HFFc6 (cell line): ENCODE data around the gene ARHGAP15. TPM values are rescaled to one million over a fixed set of nuclear protein-coding genes. Genes with fewer than 3 reads are reported as not detected.

ENCODE experiments used
- DNase-seq: peaks from one replicate; pipeline ENCODE4 v3.0.0-alpha.2; 2018
- H3K27ac Mint-ChIP-seq: 2 replicates; pipeline ENCODE4 v1.8.0; 2020; ENCODE audit warnings: mild to moderate bottlenecking, mixed read lengths
- H3K27me3 Mint-ChIP-seq: 2 replicates; pipeline ENCODE4 v1.8.0; 2021; ENCODE audit warnings: mild to moderate bottlenecking, moderate library complexity, mixed read lengths; ENCODE audit not compliant: insufficient read depth
- H3K36me3 Mint-ChIP-seq: 2 replicates; pipeline ENCODE4 v1.8.0; 2021; ENCODE audit warnings: low read depth, mixed read lengths
- H3K4me1 Mint-ChIP-seq: 2 replicates; pipeline ENCODE4 v1.8.0; 2020; ENCODE audit warnings: low read depth, mixed read lengths
- H3K4me3 Mint-ChIP-seq: 2 replicates; pipeline ENCODE4 v1.8.0; 2020; ENCODE audit warnings: mild to moderate bottlenecking, moderate library complexity, mixed read lengths
- H3K9me3 Mint-ChIP-seq: 2 replicates; pipeline ENCODE4 v1.8.0; 2020; ENCODE audit warnings: mild to moderate bottlenecking, mixed read lengths
- CTCF ChIP-seq: fragments of 200-600 bp; sonication (generic); IDR thresholded peaks from 2 replicates; pipeline ENCODE4 v1.5.0; 2021; ENCODE audit warnings: antibody characterized with exemption, mild to moderate bottlenecking
- total RNA-seq, 6 experiments: library from RNA; stranded (reverse); fragmentation: NEBNext Ultra II Directional; extraction: Animal tissue kit (Norgen Biotek cat#: 25700); gene quantifications; 2 replicates in 1 of 6; 3 replicates in 5 of 6; pipeline ENCODE4 v1.2.3, GENCODE V29; 2021

ARHGAP15 gene
- total RNA-seq, 6 experiments from 2014 or later = not detected

- H3K9me3 Mint-ChIP-seq = no peaks in the 10 kb centered on the region
- H3K4me1 Mint-ChIP-seq = peaks cover 20% of the 10 kb centered on the region
- no peaks in the 10 kb centered on the region; the same call in none of the 2 replicates for H3K27me3 Mint-ChIP-seq
- no peak for TF ChIP-seq CTCF
- DNase-seq = no peak
- no peak overlapping the region for H3K4me3 Mint-ChIP-seq
- no peaks in the 10 kb centered on the region for H3K36me3 Mint-ChIP-seq
- H3K27ac Mint-ChIP-seq = no peak overlapping the region
Observed at GRCh38 chr2:143692967-143693366, 563.7 kb downstream of the ARHGAP15 start.

- Mint-ChIP-seq H3K27me3 (no peaks in the 10 kb centered on the region; the same call in 1 of the 2 replicates), H3K36me3 (no peaks in the 10 kb centered on the region), H3K4me1 (peaks cover 6% of the 10 kb centered on the region), H3K4me3 (no peak overlapping the region), H3K27ac (no peak overlapping the region), H3K9me3 (no peaks in the 10 kb centered on the region)
- DNase-seq = no peak
- TF ChIP-seq CTCF = no peak
Observed at GRCh38 chr2:143694335-143694734, 565.1 kb downstream of the ARHGAP15 start.

GRCh38 chr2:143696651-143697050 is 567.4 kb downstream of the ARHGAP15 start:
- Mint-ChIP-seq H3K27ac (no peak overlapping the region), H3K27me3 (no peaks in the 10 kb centered on the region; the same call in 1 of the 2 replicates), H3K36me3 (no peaks in the 10 kb centered on the region), H3K4me3 (no peak overlapping the region), H3K9me3 (no peaks in the 10 kb centered on the region), H3K4me1 (no peaks in the 10 kb centered on the region)
- no peak for DNase-seq
- TF ChIP-seq CTCF = no peak

- Mint-ChIP-seq H3K27me3 (no peaks in the 10 kb centered on the region; the same call in 1 of the 2 replicates), H3K27ac (no peak overlapping the region), H3K9me3 (no peaks in the 10 kb centered on the region), H3K36me3 (no peaks in the 10 kb centered on the region), H3K4me1 (no peaks in the 10 kb centered on the region), H3K4me3 (no peak overlapping the region)
- TF ChIP-seq CTCF = no peak
- no peak for DNase-seq
Observed at GRCh38 chr2:143697744-143698143, 568.5 kb downstream of the ARHGAP15 start.

- Mint-ChIP-seq H3K4me1 (no peaks in the 10 kb centered on the region), H3K27ac (no peak overlapping the region), H3K4me3 (no peak overlapping the region), H3K36me3 (no peaks in the 10 kb centered on the region), H3K27me3 (no peaks in the 10 kb centered on the region), H3K9me3 (no peaks in the 10 kb centered on the region)
- no peak for TF ChIP-seq CTCF
- no peak for DNase-seq
Observed at GRCh38 chr2:143698352-143698751, 569.1 kb downstream of the ARHGAP15 start.
